ENCODE results near the gene STX2.
"Not testable (repeated sequence)": the region's sequence is repeated elsewhere in the genome, so short reads cannot be mapped to it uniquely, and the experiment has no call there.

STX2 gene

DNA sequence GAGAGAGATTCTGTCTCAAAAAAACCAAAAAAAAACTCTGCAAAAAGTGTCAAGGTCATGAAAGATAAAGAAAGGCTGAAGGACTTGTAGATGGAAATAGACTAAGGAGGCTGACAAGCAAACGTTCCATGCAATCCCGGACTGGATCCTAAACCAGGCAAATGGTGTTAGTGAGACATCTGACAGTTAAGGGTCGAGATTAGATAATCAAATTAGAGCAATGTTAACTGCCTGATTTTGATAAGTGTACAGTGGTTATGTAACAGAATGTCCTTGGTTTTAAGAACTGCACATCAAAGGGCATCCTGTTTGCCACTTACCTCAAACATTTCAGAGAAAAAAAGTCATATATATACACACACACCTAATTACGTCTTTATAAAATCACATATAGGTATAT, 29.4 kb upstream of the STX2 start:
- no peak for DNase-seq

DNA sequence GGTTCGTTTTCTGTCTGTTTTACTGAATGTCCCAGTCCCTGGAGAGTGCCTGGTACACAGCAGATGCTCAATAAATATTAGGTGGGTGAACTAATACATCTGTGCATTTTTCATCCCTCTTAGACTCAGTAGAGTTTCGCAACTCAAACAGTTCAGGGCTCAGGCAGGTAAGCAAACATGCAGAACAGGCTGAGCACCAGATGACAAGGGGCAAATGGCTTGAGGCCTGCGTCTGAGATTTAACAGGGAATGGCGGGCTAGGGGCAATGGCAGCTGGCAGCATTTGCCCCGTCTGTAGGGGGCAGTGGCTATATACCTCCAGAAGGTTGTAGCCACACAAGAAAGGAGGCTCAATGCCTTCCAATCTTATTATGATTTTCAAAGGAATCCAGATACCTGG, 24.2 kb upstream of the STX2 start:
- no peak for DNase-seq

DNA sequence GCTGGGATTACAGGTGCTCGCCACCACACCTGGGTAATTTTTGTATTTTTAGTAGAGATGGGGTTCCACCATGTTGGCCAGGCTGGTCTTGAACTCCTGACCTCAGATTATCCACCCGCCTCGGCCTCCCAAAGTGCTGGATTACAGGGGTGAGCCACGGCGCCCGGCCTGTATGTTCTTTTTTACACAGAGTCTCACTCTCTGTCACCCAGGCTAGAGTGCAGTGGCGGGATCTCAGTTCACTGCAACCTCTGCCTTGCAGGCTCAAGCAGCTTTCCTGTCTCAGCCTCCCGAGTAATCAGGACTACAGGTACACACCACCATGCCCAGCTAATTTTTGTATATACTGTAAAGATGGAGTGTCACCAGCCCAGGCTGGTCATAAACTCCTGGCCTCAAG, 23.7 kb upstream of the STX2 start:
- not testable (repeated sequence) for DNase-seq

DNA sequence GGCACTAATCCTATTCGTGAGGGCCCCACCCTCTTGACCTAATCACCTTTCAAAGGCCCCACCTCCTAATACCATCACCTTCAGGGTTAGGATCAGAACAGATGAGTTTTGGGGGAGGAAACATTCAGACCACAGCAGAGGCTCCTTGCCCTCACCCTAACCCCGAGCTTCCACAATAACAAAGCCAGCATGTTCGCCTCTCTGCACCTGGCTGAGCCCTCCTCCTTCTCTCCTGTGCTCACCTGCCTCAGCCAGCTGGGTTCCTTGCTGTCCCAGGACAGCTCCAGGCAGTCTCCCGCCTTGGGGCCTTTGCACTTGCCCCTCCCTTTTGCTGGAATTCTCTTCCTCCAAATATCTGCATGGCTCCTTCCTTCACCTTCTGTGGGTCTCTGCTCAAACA, 23.1 kb upstream of the STX2 start:
- no peak for DNase-seq

DNA sequence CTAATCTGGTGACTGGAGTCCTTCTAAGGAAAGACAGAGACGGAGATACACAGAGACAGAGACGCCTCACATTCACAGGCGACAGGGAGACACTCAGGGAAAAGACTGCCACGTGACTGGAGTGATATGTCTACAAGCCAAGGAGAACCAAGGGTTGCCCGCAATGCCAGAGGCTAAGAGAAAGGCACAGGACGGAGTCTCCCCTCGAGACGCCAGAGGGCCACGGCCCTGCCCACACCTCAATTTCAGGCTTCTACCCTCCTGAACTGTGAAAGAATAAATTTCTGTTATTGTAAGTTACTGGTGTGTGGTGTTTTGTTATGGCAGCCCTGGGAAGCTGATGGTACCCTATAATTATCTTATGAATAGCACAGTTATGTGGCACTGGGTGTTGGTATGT, 21.3 kb upstream of the STX2 start:
- DNase-seq: no peak

DNA sequence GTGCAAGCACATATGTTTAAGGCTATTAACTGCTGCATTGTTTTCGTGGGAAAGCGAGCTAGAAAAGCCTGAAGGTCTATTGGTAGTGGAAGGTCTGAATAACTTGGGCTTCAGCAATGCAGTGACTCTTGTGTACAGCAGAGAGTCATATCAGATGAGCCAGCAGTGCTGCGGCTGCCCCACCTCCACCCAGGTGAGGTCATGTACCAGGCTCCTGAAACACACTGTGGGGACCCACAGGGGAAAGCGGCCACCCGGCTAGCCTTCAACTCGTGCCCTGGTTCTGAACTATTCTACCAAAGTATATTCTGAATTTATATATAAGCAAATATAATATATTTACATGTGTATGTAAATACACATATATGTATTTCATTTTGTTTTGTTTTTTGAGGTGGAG, 20.1 kb upstream of the STX2 start:
- DNase-seq: no peak

DNA sequence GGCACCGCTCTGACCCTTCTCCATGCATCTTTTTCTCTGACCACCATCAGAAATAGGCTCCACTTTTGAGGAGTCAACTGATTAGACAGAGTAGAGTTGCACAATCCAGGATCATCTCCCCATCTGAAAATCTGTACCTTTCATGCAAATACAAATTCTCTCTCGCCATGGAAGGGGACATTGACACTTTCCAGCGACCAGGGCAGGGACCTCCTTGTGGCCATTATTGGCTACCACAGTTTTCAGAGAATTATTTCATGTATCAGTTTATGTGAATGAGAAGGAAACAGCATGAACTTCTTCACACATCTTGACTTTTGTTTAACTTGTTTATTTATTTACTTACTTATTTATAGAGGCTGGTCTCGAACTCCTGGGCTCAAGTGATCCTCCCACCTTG, 19.0 kb upstream of the STX2 start:
- DNase-seq: no peak

DNA sequence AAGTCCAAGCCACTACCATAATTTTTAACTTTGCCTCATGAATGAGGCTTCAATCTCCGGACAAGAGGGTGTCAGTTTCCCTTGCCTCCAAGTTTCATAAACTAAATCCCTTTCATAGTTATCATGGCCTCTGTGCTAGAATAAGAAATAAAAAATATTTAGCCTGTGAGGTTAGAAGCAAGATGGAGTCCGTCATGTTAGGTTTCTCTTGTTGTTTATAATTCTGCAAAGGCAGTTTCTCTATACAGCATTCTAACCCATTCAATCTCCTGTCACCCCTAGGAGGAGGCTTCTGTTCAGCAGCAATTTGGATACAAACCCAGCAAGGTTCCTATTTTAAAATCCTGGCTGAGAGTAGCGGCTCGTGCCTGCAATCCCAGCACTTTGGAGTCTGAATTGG, 17.0 kb upstream of the STX2 start:
- DNase-seq: no peak

DNA sequence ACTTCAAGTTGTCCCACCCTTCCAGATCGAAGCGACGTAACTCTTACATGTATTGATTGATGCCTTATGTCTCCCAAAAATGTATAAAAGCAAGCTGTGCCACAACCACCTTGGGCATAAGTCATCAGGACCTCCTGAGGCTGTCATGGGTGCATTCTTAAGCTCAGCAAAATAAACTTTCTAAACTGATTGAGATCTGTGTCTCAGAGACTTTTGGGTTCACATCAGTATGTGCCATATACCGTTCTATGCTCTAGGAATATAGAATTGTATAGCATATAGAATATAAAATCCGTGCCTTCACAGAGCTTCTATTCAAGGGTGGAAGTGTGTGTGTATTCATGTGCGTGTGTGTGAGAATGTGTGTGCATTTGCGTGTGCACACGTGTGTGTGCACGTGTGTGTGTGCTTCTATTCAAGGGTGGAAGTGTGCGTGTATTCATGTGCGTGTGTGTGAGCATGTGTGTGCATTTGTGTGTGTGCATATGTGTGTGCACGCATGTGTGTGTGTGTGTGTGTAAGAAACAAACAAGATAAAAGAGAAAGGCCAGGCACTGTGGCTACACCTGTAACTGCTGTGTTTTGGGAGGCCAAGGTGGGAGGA, 11.5 kb upstream of the STX2 start:
- no peak for DNase-seq

DNA sequence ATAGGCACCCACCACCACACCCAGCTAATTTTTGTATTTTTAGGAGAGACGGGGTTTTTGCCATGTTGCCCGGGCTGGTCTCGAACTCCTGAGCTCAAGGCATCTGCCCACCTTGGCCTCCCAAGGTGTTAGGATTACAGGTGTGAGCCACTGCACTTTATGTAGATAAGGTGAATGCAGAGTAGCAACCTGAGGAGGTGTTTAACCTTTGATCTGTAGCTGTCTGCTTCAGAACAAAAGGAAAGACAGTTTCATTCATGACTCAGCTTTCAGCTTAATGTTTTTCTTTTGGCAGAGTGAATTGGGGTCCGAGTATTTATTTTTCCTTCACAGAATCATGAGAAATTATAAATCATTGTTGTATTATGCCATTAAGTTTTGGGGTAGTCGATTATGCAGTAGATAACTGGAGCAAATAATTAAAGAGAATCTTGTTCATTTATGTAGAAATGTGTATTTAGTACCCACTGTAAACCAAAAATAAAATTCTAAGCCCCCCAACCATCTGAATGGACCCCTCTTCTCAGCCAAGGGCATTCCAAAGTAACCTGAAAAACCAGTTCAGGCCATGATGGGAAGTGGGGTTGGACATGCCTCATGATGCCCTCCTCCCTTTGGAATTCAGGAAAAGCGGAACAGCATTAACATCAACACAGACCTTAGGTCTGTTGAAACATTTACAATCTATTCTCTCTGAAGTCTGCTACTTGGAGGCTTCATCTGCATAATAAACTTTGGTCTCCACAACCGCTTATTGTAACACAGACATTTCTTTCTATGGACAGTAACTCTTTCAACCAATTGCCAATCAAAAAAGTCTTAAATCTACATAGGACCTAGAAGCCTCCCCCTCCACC, 10.7 kb upstream of the STX2 start:
- DNase-seq: no peak

DNA sequence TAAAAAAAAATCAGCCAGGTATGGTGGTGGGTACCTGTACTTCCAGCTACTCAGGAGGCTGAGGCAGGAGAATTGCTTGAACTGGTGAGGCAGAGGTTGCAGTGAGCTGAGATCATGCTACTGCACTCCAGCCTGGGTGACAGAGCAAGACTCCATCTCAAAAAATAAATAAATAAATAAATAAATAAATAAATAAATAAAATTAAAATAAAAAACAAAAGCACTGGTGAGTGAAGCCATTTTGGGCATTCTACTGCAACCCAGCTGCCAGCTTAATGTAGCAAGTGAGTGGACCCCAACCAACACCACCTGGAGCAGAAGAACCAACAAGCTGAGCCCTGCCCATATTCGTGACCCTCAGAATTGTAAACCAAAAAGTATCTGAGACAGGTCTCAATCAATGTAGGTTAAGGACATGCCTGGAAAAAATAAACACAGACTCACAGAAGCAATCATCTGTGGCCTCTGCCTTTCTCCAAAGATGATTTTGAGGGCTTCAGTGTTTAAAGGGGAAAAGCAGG, 9.8 kb upstream of the STX2 start:
- DNase-seq: not testable (repeated sequence)

DNA sequence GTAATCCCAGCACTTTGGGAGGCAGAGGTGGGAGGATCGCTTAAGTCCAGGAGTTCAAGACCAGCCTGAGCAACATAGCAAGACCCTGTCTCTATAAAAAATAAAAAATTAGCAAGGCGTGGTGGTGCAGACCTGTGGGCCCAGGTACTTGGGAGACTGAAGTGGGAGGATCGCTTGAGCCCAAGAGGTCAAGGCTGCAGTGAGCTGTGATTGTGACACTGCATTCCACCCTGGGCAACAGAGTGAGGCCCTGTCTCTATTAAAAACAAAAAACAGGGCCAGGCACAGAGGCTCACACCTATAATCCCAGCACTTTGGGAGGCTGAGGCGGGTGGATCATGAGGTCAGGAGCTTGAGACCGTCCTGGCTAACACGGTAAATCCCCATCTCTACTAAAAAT, 9.1 kb upstream of the STX2 start:
- not testable (repeated sequence) for DNase-seq

DNA sequence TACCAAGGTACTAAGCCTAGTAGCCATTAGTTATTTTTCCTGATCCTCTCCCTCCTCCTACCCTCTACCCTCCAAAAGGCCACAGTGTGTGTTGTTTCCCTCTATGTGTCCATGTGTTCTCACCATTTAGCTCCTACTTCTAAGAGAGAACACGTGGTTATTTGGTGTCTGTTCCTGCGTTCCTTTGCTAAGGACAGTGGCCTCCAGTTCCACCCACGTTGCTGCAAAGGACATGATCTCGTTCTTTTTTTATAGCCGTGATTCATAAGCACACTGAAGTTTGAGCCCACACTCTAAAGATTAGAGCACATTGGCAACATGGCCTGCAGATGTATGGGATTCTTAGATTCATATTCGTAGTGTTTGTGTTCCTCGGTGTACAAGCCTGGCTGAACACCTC, 8.1 kb upstream of the STX2 start:
- no peak for DNase-seq

DNA sequence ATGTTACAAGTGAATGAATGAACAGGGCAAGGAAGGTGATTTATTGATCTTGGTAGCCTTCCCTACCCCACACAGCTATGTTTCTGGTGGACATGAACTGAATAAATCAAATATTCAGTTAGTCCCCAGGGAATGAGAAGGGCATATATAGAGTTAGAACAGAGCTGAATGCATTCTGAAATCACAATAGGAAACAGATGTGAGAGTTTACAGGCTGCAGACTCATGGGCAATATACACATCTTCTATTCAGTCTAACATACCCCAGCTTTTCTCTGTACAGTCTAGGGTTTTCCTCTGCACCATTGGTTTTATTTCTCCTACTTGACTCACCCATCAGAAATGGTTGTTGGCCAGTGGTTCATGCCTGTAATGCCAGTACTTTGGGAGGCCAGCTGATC, 7.3 kb upstream of the STX2 start:
- no peak for DNase-seq

DNA sequence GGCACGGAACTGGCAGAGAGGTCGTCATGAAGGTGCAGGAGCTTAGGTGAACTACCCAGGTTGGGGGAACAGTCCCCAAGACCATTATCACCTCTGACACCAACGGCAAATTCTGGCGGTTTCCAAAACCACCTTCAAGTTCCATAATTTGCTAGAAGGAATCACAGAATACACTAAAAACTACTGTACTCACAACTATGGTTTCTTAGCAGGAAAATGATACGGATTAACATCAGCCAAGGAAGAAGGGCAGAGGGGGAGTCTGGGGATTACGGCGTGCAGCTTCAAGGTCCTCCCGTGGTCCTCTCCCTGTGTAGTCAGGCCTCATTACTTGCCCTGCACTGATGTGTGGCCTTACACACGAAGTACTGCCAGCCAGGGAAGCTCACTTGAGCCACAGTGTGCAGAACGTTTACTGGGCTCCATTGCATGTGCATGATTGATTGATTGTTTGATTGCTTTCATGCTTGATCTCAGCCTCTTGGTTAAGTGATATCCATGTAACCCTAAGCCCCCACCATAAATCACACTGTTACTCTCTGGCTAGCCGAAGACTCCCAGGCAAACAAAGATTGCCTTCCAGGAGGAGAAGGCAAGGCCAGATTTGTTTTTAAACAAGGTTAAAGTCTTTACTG, 837 bp upstream of the STX2 start:
- DNase-seq: no peak

DNA sequence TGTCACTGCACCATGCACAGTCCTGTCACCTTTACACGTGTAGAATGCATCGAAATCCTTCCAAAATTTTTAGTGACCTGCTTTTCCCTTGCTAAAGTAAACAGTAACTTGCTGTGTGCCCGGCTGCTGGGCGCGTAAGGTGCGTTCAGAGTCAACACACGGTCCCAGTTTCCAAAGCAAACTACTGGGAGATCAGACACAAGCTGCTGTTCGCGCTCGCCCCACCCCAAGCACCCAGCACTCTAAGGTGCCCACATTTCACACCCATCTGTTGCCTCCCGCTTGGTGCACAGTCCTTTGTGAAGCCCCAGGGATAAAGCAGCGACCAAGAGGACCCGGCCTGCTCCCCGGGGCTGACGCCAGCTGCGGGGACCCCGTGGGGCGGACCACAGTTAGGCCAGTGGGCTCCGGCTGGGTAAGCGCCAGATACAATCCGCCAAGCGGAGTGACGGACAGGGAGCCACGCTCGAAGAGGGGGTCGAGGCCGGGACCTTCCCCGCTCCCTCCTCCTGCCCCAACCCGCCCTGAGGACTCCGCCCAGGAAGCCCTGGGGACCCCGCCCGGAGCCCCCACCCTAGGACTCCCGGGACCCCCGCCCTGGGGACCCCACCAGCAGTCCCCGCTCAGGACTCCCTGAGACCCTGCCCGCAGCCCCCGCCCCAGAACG, 633 bp downstream of the STX2 start:
- DNase-seq: no peak

DNA sequence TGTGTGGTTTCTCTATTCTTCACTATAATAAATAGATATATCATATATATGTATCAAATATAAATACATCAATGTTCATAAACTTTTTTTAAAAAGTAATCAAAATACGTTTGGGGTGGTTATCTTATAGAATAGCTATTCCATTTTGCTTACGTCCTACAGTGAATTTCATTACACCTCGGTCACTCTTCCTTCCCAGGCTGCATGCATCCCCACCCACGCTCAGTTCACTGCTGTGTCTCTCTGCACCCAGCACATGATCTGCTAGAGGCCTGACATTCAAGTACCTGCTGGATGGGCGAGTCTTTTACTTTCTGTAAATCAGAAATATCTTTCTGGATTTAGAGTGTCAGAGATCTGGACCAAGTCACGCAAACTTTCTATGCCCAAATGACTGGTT, 3.6 kb downstream of the STX2 start:
- no peak for DNase-seq

DNA sequence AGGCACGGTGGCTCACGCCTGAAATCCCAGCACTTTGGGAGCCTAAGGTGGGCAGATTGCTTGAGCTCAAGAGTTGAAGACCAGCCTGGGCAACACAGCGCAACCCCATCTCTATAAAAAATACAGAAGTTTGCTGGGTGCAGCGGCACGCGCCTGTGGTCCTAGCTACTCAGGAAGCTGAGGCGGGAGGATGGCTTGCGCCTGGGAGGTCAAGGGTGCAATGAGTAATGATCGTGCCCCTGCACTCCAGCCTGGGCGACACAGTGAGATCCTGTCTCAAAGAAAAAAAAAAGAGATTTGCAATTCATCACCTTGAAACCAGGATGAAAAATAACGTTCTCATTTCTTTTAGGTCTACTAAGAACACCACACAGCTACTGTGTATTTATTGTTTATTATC, 4.0 kb downstream of the STX2 start:
- no peak for DNase-seq

DNA sequence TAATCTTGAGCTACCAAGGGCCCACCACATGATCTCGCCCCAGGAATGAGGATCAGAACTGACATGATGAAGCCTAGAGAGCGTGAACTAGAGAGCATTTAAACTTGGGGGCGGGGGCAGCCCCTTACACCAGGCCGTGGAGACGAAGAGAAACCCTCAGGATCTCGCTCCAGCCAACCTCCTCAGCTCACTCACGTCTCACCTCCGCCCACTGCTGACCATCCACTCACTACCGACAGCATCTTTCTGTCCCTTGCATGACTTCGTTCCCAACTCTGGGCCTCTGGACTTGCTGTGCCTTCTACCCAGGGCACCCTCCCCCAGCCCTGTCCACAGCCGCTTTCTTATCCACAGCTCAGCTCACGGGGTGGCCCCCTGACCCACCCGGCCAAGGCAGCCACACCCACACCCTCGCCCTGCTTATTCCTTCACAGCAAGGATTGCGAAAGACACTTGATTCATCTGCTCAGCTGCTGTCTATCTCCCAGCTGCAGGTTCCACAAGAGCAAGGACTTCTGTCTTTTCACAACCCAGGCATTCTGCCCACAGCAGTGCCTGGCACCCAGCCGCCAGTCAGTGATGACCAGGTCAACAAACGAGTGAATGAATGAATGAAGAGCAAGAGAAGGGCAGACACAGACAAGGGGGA, 6.4 kb downstream of the STX2 start:
- DNase-seq: no peak

DNA sequence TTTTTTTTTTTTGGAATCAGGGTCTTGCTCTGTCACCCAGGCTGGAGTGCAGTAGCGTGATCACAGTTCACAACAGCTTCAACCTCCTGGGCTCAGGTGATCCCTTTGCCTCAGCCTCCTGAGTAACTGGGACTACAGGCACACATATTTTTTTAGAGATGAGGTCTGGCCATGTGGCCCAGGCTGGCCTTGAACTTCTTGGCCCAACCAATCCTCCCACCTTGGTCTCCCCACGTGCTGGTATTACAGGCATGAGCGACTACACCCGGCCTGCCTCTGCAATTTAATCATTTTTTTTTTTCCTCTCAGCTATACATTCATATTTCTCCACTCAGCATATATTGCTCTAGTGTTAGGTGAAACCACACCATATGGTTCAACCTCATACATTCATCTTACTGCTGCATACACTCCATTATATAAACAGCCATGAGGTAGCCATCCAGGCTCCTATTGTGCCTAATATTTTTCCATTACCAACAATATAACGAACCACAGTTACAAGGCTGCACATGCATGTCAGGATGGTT, 7.1 kb downstream of the STX2 start:
- no peak for DNase-seq

DNA sequence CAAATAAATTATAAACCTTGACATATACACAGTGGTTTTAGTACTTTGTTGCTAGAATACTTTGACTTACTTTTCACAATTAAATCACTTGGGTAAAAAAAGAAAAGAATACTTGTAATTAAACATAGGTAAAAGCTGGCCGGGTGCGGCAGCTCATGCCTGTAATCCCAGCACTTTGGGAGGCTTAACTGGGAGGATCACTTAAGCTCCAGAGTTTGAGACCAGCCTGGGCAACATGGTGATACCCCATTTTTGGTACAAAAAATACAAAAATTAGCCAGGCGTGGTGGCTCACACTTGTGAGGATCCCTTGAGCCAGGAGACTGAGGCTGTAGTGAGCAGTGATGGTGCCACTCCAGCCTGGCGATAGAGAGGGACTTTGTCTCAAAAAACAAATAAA, 7.8 kb downstream of the STX2 start:
- no peak for DNase-seq

DNA sequence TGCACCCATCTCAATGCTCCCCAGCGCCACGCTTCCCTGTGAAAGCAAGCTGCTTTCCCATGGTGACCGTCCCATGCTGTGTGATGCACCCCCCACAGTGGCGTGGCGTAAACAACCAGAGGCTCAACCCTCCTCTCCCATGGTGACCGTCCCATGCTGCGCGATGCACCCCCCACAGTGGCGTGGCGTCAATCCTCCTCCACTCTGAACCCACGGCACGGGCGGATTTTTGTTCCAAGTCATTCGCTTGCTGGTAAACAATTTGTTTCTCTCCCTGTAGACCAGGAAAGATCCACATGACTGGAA, 8.9 kb downstream of the STX2 start:
- no peak for DNase-seq
